ENCODE data around the gene EFNA5.

DNA sequence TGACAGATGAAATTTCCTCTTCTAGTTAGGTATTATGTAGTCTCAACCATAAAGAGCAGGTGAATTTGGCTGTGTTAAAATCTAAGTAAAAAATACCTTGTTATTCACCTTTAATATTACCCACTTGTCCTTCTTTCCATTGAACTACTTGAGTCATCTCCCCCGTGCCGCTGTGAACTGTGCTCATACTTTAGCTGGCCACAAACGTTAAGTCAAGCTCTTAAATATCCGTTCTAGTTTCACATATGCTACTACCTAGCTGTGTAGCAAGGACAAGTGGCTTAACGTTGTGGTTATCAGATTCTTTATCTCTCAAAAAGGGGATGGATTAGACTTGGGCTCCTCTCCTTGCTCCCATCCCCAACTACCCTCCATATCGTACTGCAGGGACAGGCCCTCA, 110.4 kb downstream of the EFNA5 start:
- TF ChIP-seq, protein P1, sequence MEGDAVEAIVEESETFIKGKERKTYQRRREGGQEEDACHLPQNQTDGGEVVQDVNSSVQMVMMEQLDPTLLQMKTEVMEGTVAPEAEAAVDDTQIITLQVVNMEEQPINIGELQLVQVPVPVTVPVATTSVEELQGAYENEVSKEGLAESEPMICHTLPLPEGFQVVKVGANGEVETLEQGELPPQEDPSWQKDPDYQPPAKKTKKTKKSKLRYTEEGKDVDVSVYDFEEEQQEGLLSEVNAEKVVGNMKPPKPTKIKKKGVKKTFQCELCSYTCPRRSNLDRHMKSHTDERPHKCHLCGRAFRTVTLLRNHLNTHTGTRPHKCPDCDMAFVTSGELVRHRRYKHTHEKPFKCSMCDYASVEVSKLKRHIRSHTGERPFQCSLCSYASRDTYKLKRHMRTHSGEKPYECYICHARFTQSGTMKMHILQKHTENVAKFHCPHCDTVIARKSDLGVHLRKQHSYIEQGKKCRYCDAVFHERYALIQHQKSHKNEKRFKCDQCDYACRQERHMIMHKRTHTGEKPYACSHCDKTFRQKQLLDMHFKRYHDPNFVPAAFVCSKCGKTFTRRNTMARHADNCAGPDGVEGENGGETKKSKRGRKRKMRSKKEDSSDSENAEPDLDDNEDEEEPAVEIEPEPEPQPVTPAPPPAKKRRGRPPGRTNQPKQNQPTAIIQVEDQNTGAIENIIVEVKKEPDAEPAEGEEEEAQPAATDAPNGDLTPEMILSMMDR (IDR thresholded peaks at IDR 0.05): no peak
- TF ChIP-seq POLR2A (IDR thresholded peaks at IDR 0.05; ENCODE audit: low read depth) (no peak), POLR2AphosphoS5 (IDR thresholded peaks at IDR 0.05) (no peak), EP300 (IDR thresholded peaks at IDR 0.05) (no peak)
